ENCODE measurements around the gene PDE7B.

Gene PDE7B

GRCh38 chr6:135871296-135871695 is 19.8 kb downstream of the PDE7B start:
- H3K4me3 ChIP-seq (ENCODE audit: low read depth, low read length) = no peak overlapping the region
- TF ChIP-seq, protein P1, sequence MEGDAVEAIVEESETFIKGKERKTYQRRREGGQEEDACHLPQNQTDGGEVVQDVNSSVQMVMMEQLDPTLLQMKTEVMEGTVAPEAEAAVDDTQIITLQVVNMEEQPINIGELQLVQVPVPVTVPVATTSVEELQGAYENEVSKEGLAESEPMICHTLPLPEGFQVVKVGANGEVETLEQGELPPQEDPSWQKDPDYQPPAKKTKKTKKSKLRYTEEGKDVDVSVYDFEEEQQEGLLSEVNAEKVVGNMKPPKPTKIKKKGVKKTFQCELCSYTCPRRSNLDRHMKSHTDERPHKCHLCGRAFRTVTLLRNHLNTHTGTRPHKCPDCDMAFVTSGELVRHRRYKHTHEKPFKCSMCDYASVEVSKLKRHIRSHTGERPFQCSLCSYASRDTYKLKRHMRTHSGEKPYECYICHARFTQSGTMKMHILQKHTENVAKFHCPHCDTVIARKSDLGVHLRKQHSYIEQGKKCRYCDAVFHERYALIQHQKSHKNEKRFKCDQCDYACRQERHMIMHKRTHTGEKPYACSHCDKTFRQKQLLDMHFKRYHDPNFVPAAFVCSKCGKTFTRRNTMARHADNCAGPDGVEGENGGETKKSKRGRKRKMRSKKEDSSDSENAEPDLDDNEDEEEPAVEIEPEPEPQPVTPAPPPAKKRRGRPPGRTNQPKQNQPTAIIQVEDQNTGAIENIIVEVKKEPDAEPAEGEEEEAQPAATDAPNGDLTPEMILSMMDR (conservative IDR thresholded peaks at IDR 0.05; ENCODE audit: low read depth, low read length) = no peak
- peak; percentile 68 for DNase-seq (ENCODE audit: low read depth)

DNA sequence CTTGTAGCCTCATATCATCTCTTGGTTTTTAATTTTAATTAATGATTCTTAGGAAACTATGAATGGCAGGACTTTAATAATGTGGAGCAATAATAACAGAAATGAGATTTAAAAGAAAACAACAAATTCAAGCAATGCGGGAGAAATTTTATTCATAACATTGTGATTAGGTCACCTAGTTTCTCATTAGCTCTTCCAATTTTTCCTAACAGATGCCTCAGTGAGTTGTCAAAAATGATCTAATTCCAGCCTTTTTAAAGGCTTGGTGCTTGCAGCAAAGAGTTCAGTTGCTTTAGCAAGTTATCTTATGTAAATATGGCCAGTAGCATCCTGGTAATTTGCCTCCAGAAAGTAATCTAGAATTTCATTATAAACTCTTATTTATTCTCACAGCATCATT is 20.4 kb downstream of the PDE7B start:
- TF ChIP-seq, protein P1 (conservative IDR thresholded peaks at IDR 0.05; ENCODE audit: low read depth, low read length) = no peak
- peak; percentile 72 for DNase-seq (ENCODE audit: low read depth)
- H3K4me3 ChIP-seq (ENCODE audit: low read depth, low read length) = no peak overlapping the region

DNA sequence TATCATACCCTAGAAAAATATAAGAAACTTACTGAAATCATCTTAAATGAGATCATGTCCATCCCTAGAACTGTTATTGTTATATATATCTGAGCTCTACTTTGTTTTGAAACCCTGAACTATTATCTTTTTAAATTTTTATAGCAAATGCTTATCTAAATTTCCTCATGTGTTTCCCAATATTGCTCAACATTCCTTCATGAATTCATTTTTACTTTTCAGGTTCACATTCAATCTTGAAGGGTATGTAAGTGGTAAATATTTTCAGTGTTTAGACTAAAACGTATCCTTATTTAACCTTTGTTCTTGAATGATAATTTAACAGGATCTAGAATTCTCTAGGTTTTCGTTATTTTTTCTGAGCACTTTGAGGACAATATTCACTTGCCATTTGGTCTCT is 23.9 kb downstream of the PDE7B start:
- H3K4me3 ChIP-seq (ENCODE audit: low read depth, low read length) = no peak overlapping the region
- DNase-seq (ENCODE audit: low read depth) = peak; percentile 69
- TF ChIP-seq, protein P1 (conservative IDR thresholded peaks at IDR 0.05; ENCODE audit: low read depth, low read length) = no peak

DNA sequence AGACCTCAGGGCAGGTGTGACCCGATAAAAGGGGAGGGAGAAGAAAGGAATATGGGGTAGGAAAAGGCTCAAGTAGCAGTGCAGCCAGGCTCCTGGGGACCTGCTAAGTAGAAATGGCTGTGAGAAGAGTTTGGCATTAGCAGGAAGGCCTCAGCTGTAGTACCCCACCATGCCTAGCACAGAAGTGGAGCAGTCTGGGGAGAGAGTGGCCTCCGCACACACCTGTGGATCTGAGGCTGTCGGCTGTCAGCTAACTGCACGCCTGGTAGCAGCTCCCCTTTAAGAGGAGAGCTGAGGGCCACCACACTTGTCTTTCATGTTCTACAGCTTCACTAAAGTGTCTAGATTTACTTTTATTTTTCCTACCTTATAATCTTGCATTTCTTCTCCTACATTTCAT is 24.6 kb downstream of the PDE7B start:
- TF ChIP-seq, protein P1 (conservative IDR thresholded peaks at IDR 0.05; ENCODE audit: low read depth, low read length) = no peak
- no peak overlapping the region for H3K4me3 ChIP-seq (ENCODE audit: low read depth, low read length)
- DNase-seq (ENCODE audit: low read depth) = no peak

DNA sequence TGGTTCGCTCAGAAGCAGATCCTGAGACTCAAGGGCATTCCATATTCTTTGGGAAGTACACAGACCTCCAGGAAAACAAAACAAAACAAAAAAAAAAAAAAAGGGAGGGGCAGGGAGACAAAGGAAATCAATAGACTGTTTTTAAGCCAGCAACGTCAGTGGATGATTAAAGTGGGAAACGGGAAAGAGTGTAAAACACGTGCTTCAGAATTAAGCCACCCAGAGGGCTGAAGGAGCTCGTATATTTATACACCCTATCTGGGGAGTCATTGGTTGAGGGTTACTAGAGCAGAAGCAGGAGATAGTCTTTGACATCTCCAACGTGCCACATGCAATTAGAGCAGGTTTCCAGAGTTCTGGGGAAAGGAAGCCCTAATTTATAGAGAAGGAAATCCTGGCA is 26.2 kb downstream of the PDE7B start:
- H3K4me3 ChIP-seq (ENCODE audit: low read depth, low read length) = no peak overlapping the region
- DNase-seq (ENCODE audit: low read depth) = no peak
- TF ChIP-seq, protein P1 (conservative IDR thresholded peaks at IDR 0.05; ENCODE audit: low read depth, low read length) = no peak

GRCh38 chr6:135880066-135880972 is 28.8 kb downstream of the PDE7B start:
- peak; percentile 91 for DNase-seq (ENCODE audit: low read depth)
- TF ChIP-seq, protein P1 (conservative IDR thresholded peaks at IDR 0.05; ENCODE audit: low read depth, low read length) = no peak
- H3K4me3 ChIP-seq (ENCODE audit: low read depth, low read length) = peak overlapping the region; percentile 7

DNA sequence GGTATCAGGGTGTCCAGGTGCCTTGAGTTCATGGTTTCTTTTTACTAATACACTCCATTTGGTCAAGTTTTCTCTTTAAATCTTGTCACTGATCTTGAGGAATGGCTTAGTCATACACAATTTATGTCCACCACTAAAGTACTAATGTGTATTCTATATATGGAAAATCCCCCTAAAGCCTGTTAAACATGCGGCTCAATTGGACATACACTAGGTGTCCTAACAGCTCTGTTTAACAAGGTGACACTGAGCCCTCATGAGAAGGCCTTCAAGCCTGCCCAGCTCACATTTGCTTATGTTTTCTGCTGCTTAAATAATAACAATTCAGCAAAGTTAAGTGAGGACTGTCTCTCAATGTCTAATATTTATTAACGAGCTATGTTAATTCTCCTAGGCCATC is 31.5 kb downstream of the PDE7B start:
- DNase-seq (ENCODE audit: low read depth) = peak; percentile 45
- no peak overlapping the region for H3K4me3 ChIP-seq (ENCODE audit: low read depth, low read length)
- TF ChIP-seq, protein P1 (conservative IDR thresholded peaks at IDR 0.05; ENCODE audit: low read depth, low read length) = no peak
